SK-N-SH (cell line): ENCODE results near the gene PDZD2. TPM values are rescaled to one million over a fixed set of nuclear protein-coding genes. Genes with fewer than 3 reads are reported as not detected.

Source experiments
- CTCF ChIA-PET: fragments of 300-600, 350-600 bp; formaldehyde crosslinking; extraction: SDS; loops from one replicate; lab custom pipeline; 2021; lab: Yijun Ruan, JAX
- POLR2A ChIA-PET: fragments of 350-600 bp; sonication (Branson Sonifier 250); formaldehyde crosslinking; extraction: SDS; loops from one replicate; lab custom pipeline; 2020; ENCODE audit warnings: antibody characterized with exemption, inconsistent platforms; lab: Yijun Ruan, JAX
- DNase-seq: peaks from one replicate; pipeline ENCODE4 v3.0.0; 2012
- H2AFZ ChIP-seq: fragments of 200-600 bp; sonication (generic); 2 replicates; pipeline ENCODE4 v1.8.1; 2016; ENCODE audit warnings: antibody characterized with exemption, mild to moderate bottlenecking, low read depth
- H3F3A ChIP-seq: fragments of 200-600 bp; sonication (generic); replicated peaks from 2 replicates; pipeline ENCODE3; 2016; ENCODE audit warnings: antibody characterized with exemption, mild to moderate bottlenecking; ENCODE audit not compliant: insufficient read depth
- H3K27ac ChIP-seq, 2 experiments: fragments of 200-500 bp in 1 of 2; fragments of 200-600 bp in 1 of 2; sonication (Bioruptor generic) in 1 of 2; sonication (generic), shearing (Covaris generic) in 1 of 2; 2 replicates each; pipeline versions ENCODE4 v1.5.1 to v1.6.1; 2014 to 2016; ENCODE audit warnings: low read depth in 2 of 2, inconsistent platforms in 1 of 2, low read length in 1 of 2, mild to moderate bottlenecking in 1 of 2, mixed read lengths in 1 of 2
- H3K27me3 ChIP-seq: fragments of 200-600 bp; sonication (generic), shearing (Covaris generic); 2 replicates; pipeline ENCODE4 v1.6.1; 2016; ENCODE audit warnings: mixed run types; ENCODE audit not compliant: insufficient read depth
- H3K36me3 ChIP-seq, 2 experiments: fragments of 200-500 bp in 1 of 2; fragments of 200-600 bp in 1 of 2; sonication (Bioruptor generic) in 1 of 2; sonication (generic) in 1 of 2; replicated peaks in 1 of 2; 2 replicates each; pipeline versions ENCODE3 to v1.5.1; 2014 to 2016; ENCODE audit warnings: low read length in 1 of 2, mild to moderate bottlenecking in 1 of 2; ENCODE audit not compliant: insufficient read depth in 2 of 2, control insufficient read depth in 1 of 2
- H3K4me1 ChIP-seq, 2 experiments: fragments of 200-500 bp in 1 of 2; fragments of 200-600 bp in 1 of 2; sonication (Bioruptor generic) in 1 of 2; sonication (generic), shearing (Covaris generic) in 1 of 2; 2 replicates each; pipeline versions ENCODE4 v1.5.1 to v1.6.1; 2014 to 2016; ENCODE audit warnings: low read depth in 1 of 2, low read length in 1 of 2, mixed run types in 1 of 2; ENCODE audit not compliant: insufficient read depth in 2 of 2, control insufficient read depth in 1 of 2
- H3K4me2 ChIP-seq: fragments of 200-600 bp; sonication (generic), shearing (Covaris generic); 2 replicates; pipeline ENCODE4 v1.6.1; 2017; ENCODE audit warnings: mixed run types
- H3K4me3 ChIP-seq, 2 experiments: fragments of 200-500 bp in 1 of 2; fragments of 200-600 bp in 1 of 2; sonication (Bioruptor generic) in 1 of 2; sonication (generic), shearing (Covaris generic) in 1 of 2; 2 replicates each; pipeline versions ENCODE4 v1.5.1 to v1.8.1; 2014 to 2016; ENCODE audit warnings: low read depth in 2 of 2, inconsistent platforms in 1 of 2, low read length in 1 of 2, mild to moderate bottlenecking in 1 of 2, mixed read lengths in 1 of 2, moderate library complexity in 1 of 2
- H3K79me2 ChIP-seq: fragments of 200-600 bp; sonication (generic); 2 replicates; pipeline ENCODE4 v1.8.1; 2017; ENCODE audit warnings: mild to moderate bottlenecking; ENCODE audit not compliant: insufficient read depth
- H3K9ac ChIP-seq: fragments of 200-600 bp; sonication (generic); 2 replicates; pipeline ENCODE4 v1.6.1; 2017; ENCODE audit warnings: mixed run types
- H3K9me2 ChIP-seq: fragments of 200-600 bp; sonication (generic); 2 replicates; pipeline ENCODE4 v1.6.1; 2017; ENCODE audit warnings: mixed run types
- H3K9me3 ChIP-seq: fragments of 200-600 bp; sonication (generic); 2 replicates; pipeline ENCODE4 v1.6.1; 2017; ENCODE audit warnings: mixed run types, mild to moderate bottlenecking, moderate library complexity
- H4K20me1 ChIP-seq: fragments of 200-600 bp; sonication (generic); 2 replicates; pipeline ENCODE4 v1.6.1; 2017; ENCODE audit warnings: mild to moderate bottlenecking, mixed run types; ENCODE audit not compliant: insufficient read depth
- EP300 ChIP-seq, 2 experiments: IDR thresholded peaks; 2 replicates each; pipeline versions ENCODE4 v1.4.0 to v1.6.1; 2012; ENCODE audit warnings: borderline replicate concordance in 1 of 2, low read depth in 1 of 2, low read length in 1 of 2
- MEF2A ChIP-seq: IDR thresholded peaks from 2 replicates; pipeline ENCODE4 v1.4.0; 2012; ENCODE audit warnings: low read depth, borderline replicate concordance
- POLR2AphosphoS5 ChIP-seq: IDR thresholded peaks from 2 replicates; pipeline ENCODE4 v1.6.1; 2012; ENCODE audit warnings: low read depth, low read length
- RCOR1 ChIP-seq: fragments of 150-350 bp; IDR thresholded peaks from 2 replicates; pipeline ENCODE4 v1.6.1; 2017; ENCODE audit warnings: antibody characterized with exemption, low read length
- SIN3A ChIP-seq: IDR thresholded peaks from 2 replicates; pipeline ENCODE4 v1.6.1; 2012; ENCODE audit warnings: low read depth, mild to moderate bottlenecking, low read length, moderate library complexity, borderline replicate concordance
- YY1 ChIP-seq: IDR thresholded peaks from 2 replicates; pipeline ENCODE4 v1.4.0; 2012; ENCODE audit warnings: low read depth, mild to moderate bottlenecking
- WGBS: methylation state at CpG from one replicate; pipeline ENCODE4 v1.1.6; 2017; ENCODE audit warnings: low lambda C conversion rate; 5-methylcytosine and 5-hydroxymethylcytosine counted together
- polyA plus RNA-seq, 3 experiments: library from polyadenylated mRNA; depleted of rRNA; stranded (reverse); fragments of >200 nt; gene quantifications; 2 replicates each; pipeline ENCODE4 v1.2.3, GENCODE V29; 2012
- TF ChIP-seq, protein P1 (sequence below): IDR thresholded peaks from 2 replicates; pipeline ENCODE4 v1.4.0; 2012; ENCODE audit warnings: low read depth, borderline replicate concordance
- TF ChIP-seq, protein P2 (sequence below): IDR thresholded peaks from 2 replicates; pipeline ENCODE4; 2012

PDZD2 gene
- polyA plus RNA-seq, 1 of the 3 experiments (the other 2 are of a cell fraction): 0.13 TPM

GRCh38 chr5:31996909-31997308, 358.0 kb downstream of the PDZD2 start (continued):
- TF ChIP-seq, protein P1, sequence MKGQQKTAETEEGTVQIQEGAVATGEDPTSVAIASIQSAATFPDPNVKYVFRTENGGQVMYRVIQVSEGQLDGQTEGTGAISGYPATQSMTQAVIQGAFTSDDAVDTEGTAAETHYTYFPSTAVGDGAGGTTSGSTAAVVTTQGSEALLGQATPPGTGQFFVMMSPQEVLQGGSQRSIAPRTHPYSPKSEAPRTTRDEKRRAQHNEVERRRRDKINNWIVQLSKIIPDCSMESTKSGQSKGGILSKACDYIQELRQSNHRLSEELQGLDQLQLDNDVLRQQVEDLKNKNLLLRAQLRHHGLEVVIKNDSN: no peak
- TF ChIP-seq YY1 (no peak), MEF2A (no peak), SIN3A (no peak), RCOR1 (no peak)

- TF ChIP-seq EP300 (IDR thresholded peaks at IDR 0.05; ENCODE audit: borderline replicate concordance in 1 of 2, low read depth in 1 of 2, low read length in 1 of 2): no peak
- Histone ChIP-seq H3K79me2 (no peaks in the 10 kb centered on the region), H3K27ac (no peak overlapping the region), H3K9me2 (no peaks in the 10 kb centered on the region), H3K4me1 (no peaks in the 10 kb centered on the region), H3K4me2 (no peak overlapping the region), H3K9me3 (no peaks in the 10 kb centered on the region), H3F3A (no peaks in the 10 kb centered on the region), H2AFZ (no peak overlapping the region), H3K36me3 (no peaks in the 10 kb centered on the region), H4K20me1 (no peaks in the 10 kb centered on the region), H3K9ac (no peak overlapping the region), H3K4me3 (no peak overlapping the region), H3K27me3 (0 out of 2 replicates have a peak, but pooled peaks cover 5% of the 10 kb centered on the region)
- POLR2A ChIA-PET: no interaction called here
- 63% methylated on average over 4 of the region's 5 CpGs for WGBS
- DNase-seq: no peak
- CTCF ChIA-PET: no interaction called here
Measured at GRCh38 chr5:31999470-31999869, 360.5 kb downstream of the PDZD2 start.

DNA sequence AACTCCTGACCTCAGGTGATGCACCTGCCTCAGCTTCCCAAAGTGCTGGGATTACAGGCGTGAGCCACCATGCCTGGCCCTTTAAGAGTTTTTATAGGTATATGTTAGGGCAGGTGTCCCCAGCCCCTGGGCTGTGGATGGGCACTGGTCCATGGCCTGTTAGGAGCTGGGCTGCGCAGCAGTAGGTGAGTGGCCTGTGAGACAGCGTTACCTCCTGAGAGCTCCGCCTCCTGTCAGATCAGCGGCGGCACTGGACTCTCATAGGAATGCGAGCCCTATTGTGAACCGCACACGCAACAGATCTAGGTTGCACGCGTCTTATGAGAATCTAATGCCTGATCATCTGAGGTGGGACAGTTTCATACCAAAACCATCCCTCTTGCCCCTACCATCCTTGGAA, 361.8 kb downstream of the PDZD2 start:
- H3K27ac ChIP-seq: no peak overlapping the region
- no peaks in the 10 kb centered on the region for H3F3A ChIP-seq
- H3K4me1 ChIP-seq: no peaks in the 10 kb centered on the region
- ChIA-PET CTCF (interaction anchor here (0.6 to 1.6 kb wide), 4 partner anchors 12 to 419 kb away, joined by 3 to 4 read pairs (median 3); no protein-coding TSS in a partner anchor), POLR2A (no interaction called here)
- WGBS: 95% methylated on average over 10 of the region's 11 CpGs
- H3K27me3 ChIP-seq: 0 out of 2 replicates have a peak, but pooled peaks cover 5% of the 10 kb centered on the region
- no peaks in the 10 kb centered on the region for H3K36me3 ChIP-seq
- no peak for DNase-seq
- H3K9ac ChIP-seq: no peak overlapping the region
- H3K9me3 ChIP-seq: no peaks in the 10 kb centered on the region
- H3K4me2 ChIP-seq: no peak overlapping the region
- H3K9me2 ChIP-seq: no peaks in the 10 kb centered on the region
- H3K4me3 ChIP-seq: no peak overlapping the region
- no peak overlapping the region for H2AFZ ChIP-seq
- H4K20me1 ChIP-seq: no peaks in the 10 kb centered on the region
- TF ChIP-seq, protein P2, sequence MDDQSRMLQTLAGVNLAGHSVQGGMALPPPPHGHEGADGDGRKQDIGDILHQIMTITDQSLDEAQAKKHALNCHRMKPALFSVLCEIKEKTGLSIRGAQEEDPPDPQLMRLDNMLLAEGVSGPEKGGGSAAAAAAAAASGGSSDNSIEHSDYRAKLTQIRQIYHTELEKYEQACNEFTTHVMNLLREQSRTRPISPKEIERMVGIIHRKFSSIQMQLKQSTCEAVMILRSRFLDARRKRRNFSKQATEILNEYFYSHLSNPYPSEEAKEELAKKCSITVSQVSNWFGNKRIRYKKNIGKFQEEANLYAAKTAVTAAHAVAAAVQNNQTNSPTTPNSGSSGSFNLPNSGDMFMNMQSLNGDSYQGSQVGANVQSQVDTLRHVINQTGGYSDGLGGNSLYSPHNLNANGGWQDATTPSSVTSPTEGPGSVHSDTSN: no peak
- TF ChIP-seq, all 33 proteins: peak for 0
- H3K79me2 ChIP-seq: no peaks in the 10 kb centered on the region

- Histone ChIP-seq H3K9me2 (no peaks in the 10 kb centered on the region), H3K4me3 (no peak overlapping the region), H3K9me3 (no peaks in the 10 kb centered on the region), H3K36me3 (no peaks in the 10 kb centered on the region), H3F3A (no peaks in the 10 kb centered on the region), H3K4me2 (no peak overlapping the region), H3K27ac (no peak overlapping the region), H3K9ac (no peak overlapping the region)
- 90% methylated on average over 11 of the region's 11 CpGs for WGBS
- CTCF ChIA-PET: interaction anchor here (0.7 to 1.6 kb wide), 2 partner anchors 12 to 171 kb away, joined by 3 read pairs; no protein-coding TSS in a partner anchor
- DNase-seq: no peak
- TF ChIP-seq MEF2A: no peak
- no peak for TF ChIP-seq POLR2AphosphoS5
- TF ChIP-seq, all 33 proteins: peak for 0
- no peak overlapping the region for H2AFZ ChIP-seq
- H4K20me1 ChIP-seq: no peaks in the 10 kb centered on the region
- POLR2A ChIA-PET: no interaction called here
- H3K4me1 ChIP-seq: no peaks in the 10 kb centered on the region
- 0 out of 2 replicates have a peak, but pooled peaks cover 5% of the 10 kb centered on the region for H3K27me3 ChIP-seq
- no peaks in the 10 kb centered on the region for H3K79me2 ChIP-seq
Measured at GRCh38 chr5:32001284-32001683, 362.4 kb downstream of the PDZD2 start.
